GM18858 (cell line): Measurements from ENCODE around the gene FMNL3.
"Not testable (repeated sequence)": the region's sequence is repeated elsewhere in the genome, so short reads cannot be mapped to it uniquely, and the experiment has no call there.

ENCODE experiments used
- ATAC-seq: cut with Tn5 transposase; IDR thresholded peaks from one replicate; pipeline ENCODE4 v1.9.1; 2021; ENCODE audit not compliant: unreplicated experiment

Gene FMNL3

GRCh38 chr12:49605539-49605938 is 101.7 kb downstream of the FMNL3 start, which contains the start of gene FAM186B:
Gene FAM186B, minus strand, starts transcription at chr12:49605639. Its CDS starts 162 bp downstream, at chr12:49605477.
- not testable (repeated sequence) for ATAC-seq

DNA sequence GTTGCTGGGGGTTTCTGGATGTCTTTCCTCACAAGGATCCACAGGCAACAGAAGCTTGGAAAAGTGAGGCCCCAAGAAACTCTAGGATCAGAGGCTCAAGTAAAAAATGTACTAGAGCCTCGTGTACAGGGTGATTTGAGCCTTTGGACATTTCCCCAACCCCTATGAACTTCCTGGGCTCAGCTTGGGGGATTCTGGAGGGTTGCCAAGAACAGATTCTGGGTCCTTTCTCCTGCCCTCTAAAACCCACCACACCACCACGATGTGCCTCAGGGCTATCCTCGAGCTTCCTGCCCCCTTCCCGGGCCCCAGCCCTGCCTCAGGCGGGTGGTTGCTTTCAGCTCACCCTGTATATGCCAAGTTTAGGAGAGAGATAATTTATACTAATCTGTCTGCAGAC is 102.3 kb downstream of the FMNL3 start:
- no peak for ATAC-seq

DNA sequence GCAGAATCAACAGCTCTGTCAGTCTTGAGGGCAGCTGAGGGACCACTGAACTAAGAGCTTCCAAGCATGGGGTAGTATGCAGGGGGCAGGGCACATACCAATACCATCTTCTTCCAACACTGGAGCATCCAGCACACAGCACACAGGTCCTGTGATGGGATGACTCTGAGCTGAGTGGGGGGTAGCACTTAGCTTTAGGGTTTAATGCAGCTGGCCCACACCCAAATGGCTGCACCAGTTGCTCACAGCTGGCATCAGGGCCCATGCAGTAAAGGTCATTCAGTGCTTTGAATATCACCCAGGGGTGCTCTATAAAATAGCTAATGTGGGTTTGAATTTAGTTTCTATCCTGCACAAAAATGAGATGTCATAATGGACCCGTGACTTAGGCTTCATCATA is 103.5 kb downstream of the FMNL3 start:
- ATAC-seq: no peak

GRCh38 chr12:49599961-49600360 is 107.2 kb downstream of the FMNL3 start:
- no peak for ATAC-seq

GRCh38 chr12:49598527-49598926 is 108.7 kb downstream of the FMNL3 start:
- ATAC-seq: no peak

GRCh38 chr12:49588721-49589516 is 118.3 kb downstream of the FMNL3 start:
- ATAC-seq: no peak

- no peak for ATAC-seq
These were observed 118.9 kb downstream of the FMNL3 start for GRCh38 chr12:49588281-49588680.

GRCh38 chr12:49587174-49587908 is 119.9 kb downstream of the FMNL3 start:
- no peak for ATAC-seq
